CD4-positive, alpha-beta T cell treated with Interleukin-6 at 100 ng/mL for 8 hours (primary cell): ENCODE results near the gene OCA2.
"Not testable (repeated sequence)": the region's sequence is repeated elsewhere in the genome, so short reads cannot be mapped to it uniquely, and the experiment has no call there.

Source experiments
- DNase-seq: peaks from one replicate; pipeline ENCODE4 v3.0.0-alpha.2; 2020; ENCODE audit warnings: mixed read lengths, low spot score

OCA2 gene

DNA sequence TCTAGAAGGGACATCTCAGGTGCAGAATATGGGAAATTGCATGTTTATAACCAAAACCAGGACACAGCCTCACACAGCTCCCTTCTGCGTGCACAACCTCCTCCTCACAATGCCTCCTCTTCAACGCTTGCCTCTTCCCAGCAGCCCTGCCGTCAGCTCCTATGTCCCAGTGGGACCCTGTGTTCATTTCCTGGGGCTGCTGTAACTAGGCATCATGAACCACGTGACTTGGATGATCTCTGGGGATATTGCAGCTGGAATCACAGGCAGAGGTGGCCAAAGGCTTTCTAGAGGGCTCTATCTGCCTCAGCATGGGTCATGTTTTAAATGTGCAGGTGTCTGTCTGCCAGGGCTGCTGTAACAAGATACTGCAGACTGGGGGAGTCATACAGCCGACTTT is 375.3 kb downstream of the OCA2 start:
- DNase-seq: no peak

DNA sequence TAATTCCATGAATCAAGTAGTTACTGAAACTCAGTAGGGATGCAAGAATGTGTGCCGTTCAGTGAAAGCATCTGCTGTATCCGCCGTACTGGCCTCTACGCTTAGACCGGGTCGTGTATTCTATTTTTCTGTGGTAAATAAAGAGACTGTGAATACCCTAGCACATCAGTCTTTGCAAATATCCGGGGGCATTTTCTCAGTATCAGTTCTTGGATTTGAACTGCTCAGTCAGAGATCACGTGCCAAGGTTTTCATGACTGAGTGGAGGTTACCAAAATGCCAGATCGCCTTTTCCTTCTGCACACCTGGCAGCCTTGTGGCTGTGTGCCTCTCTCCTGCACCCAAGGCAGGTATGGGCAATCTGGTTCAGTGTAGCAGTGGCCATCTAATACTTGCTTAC is 377.0 kb downstream of the OCA2 start:
- no peak for DNase-seq

DNA sequence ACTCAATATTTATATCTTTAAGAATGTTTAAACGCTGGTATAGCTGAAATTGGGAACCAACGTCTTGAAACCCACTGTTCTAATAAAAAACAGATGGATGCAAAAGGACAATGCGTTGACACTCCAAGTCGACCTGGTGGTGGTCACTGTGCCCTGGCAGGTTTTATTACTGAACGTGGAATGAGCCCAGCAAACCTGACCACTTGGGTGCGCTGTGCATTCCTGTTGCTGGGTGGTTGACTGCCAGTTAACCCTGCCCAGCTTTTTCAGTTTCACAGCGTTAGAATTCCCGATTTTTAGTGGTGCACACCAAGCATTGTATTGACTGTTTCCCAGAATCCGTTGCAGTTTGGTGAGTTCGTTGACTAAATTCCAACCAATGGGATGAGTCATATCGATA is 384.4 kb downstream of the OCA2 start:
- DNase-seq: no peak

DNA sequence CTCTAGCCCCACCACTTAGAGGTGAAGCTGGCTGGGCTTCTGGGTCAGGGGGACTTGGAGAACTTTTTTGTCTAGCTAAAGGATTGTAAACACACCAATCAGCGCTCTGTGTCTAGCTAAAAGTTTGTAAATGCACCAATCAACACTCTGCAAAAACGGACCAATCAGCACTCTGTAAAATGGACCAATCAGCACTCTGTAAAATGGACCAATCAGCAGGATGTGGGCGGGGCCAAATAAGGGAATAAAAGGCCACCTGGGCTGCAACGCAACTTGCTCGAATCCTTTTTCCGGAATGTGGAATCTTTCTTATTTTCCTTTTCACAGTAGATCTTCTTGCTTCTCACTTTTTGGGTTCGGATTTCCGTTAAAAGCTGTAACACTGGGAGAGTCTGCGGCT is 385.3 kb downstream of the OCA2 start:
- DNase-seq: not testable (repeated sequence)

DNA sequence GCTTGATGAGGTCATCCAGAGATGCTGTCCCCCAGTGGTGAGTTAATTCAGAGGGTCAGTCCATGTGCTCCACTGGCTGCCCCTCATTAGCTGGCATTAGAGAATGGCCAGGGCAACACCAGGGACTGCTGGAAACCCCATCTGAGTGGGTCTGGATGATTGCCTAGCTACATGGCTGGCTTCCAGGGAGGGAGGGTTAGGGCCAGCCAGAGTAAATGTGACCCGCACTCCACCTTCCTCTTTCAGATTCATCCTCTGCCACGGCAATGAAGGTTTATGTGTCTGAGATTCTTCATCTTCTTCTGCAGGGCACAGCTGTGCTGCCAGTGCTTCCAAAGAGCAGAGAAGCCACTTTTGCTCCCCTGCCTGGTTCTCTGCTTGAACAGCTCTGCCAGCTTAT is 391.9 kb downstream of the OCA2 start:
- no peak for DNase-seq

DNA sequence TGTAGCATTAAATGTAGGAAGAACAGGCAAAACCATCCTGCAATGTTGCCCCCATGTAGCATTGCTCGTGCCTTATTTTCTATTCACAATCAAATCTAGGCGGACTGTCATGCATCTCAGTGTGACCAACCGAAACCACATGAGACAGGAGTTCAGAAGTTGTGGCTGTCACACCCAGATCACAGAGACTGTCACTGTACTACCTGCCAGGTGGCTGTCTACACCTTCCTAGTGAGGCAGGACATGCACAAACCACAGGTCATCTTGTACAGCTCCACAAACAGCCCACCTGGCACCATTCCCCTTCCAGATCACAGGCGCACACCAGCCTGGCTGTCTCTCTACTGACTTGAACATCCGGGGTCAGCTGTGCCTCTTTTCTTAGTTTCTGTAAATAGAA is 392.8 kb downstream of the OCA2 start:
- no peak for DNase-seq

DNA sequence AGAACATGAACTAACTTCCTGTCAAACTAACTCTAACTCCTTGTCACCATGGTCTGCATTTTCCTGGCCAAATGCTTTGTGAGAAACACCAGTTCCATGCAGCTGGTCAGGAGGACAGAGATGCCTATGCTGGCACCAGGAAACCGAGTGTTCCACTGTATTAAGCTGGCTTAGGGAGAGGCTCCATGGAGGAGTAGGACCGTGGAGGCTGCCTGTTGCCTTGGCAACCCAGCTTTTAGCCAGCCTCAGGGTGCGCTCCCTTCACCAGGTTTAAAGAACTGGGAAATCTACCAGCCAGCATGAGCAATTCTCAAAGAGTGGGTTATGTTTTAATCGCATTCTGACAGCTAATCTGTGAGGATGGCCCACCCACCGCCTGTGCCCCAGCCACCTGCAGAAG is 394.1 kb downstream of the OCA2 start:
- no peak for DNase-seq
